ENCODE measurements around the gene CHN2.
A peak's percentile ranks its signal among the peaks of the same experiment; 100 is the strongest.

The CHN2 gene

DNA sequence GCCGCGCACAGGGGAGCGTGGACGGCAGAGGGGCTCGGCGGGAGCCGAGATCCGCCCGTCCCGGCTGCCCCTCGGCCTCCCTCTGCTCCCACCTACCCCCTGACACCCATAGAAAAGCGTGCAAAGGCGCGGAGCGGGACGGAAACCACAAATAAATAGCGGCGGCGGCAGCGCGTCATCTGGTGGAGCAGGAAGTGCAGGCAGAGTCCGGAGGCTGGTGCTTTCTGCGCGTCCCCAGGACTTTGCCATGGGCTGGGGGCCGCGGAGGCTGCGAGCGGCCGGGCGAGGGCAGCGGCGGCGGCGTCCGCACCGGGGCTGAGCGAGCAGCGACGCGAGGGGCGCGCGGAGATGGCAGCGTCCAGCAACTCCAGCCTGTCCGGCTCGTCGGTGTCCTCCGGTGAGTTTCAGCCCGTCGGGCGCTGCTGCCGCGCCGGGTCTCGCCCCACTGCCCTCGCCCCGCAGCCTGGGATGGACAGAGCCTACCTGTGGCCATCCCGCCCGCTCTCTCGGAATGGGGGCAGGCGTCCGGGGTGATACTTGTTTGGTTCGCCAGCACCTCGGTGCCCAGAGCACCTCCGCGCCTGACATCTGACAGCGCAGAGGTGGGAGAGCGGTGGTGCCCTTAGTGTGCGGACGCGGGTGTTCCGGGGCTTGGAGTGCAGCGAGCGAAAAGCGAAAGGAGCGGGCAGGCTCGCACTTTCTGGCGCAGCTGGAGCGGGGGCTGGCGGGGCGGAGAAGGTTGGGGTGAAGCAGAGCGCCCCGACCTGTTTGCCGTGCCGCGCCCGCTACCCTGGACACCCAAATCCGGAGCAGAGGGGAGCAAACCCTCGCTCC is at the start of gene CHN2:
CHN2 (plus strand) TSS at position 182 of the 834 bp plus-strand sequence.
- DNase-seq: peak in 48 of 58 donors; percentile 6 to 72 (median 41)

- no peak for DNase-seq
These were observed 49.0 kb upstream of the CHN2 start for GRCh38 chr7:29145553-29146056.

DNA sequence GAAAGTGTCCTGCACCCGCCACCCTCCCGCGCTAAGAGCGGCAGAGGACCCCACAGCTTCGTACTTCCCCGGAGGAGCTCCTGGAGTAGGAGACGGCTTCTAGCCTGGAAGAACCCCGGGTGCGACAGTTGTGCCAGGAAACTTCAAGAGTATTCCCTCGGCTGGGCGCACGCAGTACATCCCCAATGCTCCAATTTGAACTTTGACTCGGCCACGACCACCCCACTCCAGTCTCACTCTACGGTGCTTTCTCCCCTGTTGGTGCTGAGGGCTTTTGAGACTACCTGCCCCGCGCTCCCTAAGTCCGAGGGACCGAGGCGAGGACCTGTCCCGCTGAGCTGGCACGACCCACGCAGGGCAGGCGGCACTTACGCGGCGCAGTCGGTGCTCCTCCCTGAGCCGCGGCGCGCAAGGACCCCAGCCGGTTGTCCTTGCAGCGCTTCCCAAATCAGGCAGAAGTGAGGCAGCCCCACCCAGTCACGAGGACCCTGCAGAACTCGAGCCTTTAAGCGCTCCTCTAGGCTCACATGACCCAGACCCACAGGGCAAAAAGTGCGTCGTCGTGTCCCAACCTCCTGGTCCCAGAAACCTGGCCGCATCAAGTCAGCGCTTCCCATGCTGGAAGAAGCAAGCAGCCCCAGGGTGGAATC is 48.4 kb upstream of the CHN2 start, which contains the start of gene CPVL:
CPVL (minus strand) TSS at position 481 of the 650 bp plus-strand sequence. CDS start 25,476 bp downstream, outside the sequence.
- DNase-seq: peak in 29 of 58 donors; percentile 2 to 51 (median 15)

GRCh38 chr7:29146888-29147609 is 47.5 kb upstream of the CHN2 start:
- DNase-seq: no peak

GRCh38 chr7:29147821-29148220 is 46.8 kb upstream of the CHN2 start:
- no peak for DNase-seq

GRCh38 chr7:29149036-29149435 is 45.5 kb upstream of the CHN2 start:
- DNase-seq: no peak

DNA sequence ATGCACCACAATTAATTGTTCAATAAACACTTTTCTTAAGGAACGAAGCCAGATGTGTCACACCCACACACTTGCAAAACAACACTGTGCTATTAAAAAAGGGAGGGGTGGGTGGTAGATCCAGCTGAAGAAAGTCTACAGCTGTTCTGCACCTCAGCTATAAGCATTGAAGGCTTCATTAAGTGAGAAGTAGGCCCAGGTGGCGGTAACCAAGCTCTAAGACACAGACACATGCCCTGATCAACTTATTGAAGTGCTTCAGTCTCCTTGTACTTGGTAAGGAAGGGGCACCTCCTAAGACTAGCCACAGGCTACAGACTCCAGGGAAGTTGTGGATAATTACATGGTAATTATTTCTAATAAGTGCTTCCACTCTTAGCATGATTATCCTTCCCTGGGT is 43.7 kb upstream of the CHN2 start:
- DNase-seq: no peak

DNA sequence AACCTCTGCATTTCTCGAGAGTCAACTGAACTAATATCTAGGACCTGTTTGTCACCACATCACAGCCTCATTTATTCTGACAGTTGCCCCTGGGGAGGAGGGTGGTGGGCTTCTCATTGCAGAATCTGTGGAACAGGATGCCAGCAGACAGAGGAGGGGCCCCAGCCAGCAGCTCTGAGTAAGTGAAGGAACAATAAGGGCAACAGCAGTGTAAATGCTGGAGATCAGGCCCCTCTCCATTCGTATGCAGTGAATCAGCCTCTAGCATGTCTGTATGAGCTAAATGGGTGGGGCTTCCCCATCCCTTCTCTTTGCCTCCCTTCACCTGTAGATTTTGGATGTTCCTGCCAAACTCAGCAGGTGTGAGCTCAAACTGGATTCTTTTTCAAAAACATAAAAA is 40.5 kb upstream of the CHN2 start:
- no peak for DNase-seq

GRCh38 chr7:29156907-29157452 is 37.6 kb upstream of the CHN2 start:
- no peak for DNase-seq

GRCh38 chr7:29158795-29159423 is 35.7 kb upstream of the CHN2 start:
- no peak for DNase-seq

- no peak for DNase-seq
These were observed 34.5 kb upstream of the CHN2 start for GRCh38 chr7:29160080-29160479.

DNA sequence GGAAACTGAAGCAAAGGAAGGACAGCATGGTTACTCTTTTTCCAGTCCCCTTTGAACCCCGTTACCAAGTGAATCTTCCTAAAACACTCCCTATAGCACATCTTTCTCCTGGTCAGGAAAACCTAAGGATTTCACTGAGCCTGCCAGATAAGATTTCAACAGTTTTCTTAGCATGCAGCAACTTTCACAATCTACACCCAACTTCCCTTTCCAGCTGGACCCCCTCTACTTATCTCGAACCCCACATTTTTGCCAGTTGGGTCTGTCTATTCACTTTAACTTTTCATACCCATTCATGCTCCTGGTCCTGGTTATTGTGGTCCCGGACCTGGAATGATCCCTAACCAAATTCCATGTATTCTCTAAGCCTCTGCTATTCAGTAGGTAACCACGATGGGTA is 33.3 kb upstream of the CHN2 start:
- no peak for DNase-seq

- no peak for DNase-seq
These were observed 32.0 kb upstream of the CHN2 start for GRCh38 chr7:29162577-29162976.

- no peak for DNase-seq
These were observed 30.7 kb upstream of the CHN2 start for GRCh38 chr7:29163854-29164253.

DNA sequence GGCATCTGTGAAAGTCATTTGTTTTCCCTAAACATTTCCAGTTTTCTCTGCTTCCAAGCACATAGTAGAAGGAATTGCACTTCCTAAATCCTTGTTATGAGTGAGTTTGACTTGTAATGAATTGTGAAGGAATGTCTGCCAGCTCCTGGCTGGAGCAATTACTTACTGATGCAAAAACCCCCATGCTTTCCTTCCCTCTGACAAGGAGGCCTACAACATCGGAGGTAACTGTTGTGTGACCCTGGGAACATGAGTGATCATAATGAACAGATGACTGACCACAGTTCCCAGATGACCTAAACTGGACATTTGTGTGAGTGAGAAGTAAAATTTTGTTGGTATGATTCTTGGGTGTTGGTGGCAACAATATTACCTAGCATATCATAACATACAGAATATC is 26.9 kb upstream of the CHN2 start:
- DNase-seq: no peak

- DNase-seq: no peak
These were observed 23.8 kb upstream of the CHN2 start for GRCh38 chr7:29170781-29171180.

GRCh38 chr7:29173458-29173857 is 21.1 kb upstream of the CHN2 start:
- DNase-seq: no peak

DNA sequence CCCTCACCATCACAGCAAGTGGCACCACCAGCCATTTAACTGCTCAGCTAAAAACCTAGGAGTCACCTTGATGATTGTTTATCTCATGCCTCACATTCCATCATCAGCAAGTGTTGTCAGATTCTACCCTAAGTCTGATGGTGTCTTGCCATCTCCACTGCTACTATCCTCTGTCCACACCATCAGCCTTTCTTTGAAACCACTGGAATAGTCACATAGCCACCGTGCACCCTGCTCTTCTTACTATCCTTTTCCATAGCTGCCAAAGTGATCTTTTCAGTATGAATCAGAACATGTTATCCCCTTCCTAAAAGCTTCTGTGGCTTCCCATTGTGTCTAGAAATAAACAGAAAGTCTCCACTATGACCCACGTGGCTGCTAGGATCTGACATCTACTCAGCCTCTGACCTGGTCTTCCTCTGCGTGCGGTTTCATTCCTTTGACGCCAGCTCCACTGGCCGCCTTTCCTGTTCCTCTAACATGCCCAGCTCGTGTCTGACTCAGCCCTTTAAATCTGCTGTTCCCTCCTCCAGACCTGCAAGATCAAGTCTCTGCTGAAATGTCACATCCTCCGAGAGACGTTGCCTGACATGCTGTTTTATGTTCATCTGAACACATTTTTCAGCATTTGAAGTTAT is 16.5 kb upstream of the CHN2 start:
- DNase-seq: peak in 35 of 58 donors; percentile 3 to 67 (median 32)

- no peak for DNase-seq
These were observed 15.5 kb upstream of the CHN2 start for GRCh38 chr7:29179115-29179514.

GRCh38 chr7:29184599-29184998 is 10.0 kb upstream of the CHN2 start:
- no peak for DNase-seq
